Liver (tissue), 9 donors: ENCODE data around the gene GRK3. TPM values are rescaled to one million over a fixed set of nuclear protein-coding genes. Genes with fewer than 3 reads are reported as not detected.

ENCODE experiments used
- DNase-seq: peaks from one replicate; pipeline ENCODE4 v3.0.0-alpha.2; 2017; ENCODE audit warnings: low spot score
- H3K27ac ChIP-seq, 2 donors: one replicate each; pipeline ENCODE4 v1.7.0; 2013; ENCODE audit warnings: inconsistent platforms in 2 of 2, low read length in 2 of 2, control low read depth in 1 of 2, low read depth in 1 of 2, mild to moderate bottlenecking in 1 of 2
- H3K27me3 ChIP-seq, 4 donors: one replicate each; pipeline versions ENCODE4 v1.6.1 to v1.7.0; 2013; ENCODE audit warnings: low read length in 3 of 4, inconsistent platforms in 1 of 4, mild to moderate bottlenecking in 1 of 4, moderate library complexity in 1 of 4; ENCODE audit not compliant: control insufficient read depth in 4 of 4, insufficient read depth in 4 of 4
- H3K36me3 ChIP-seq, 4 donors: one replicate each; pipeline versions ENCODE4 v1.6.1 to v1.7.0; 2013; ENCODE audit warnings: low read length in 3 of 4, mild to moderate bottlenecking in 3 of 4, low read depth in 1 of 4, moderate library complexity in 1 of 4; ENCODE audit not compliant: control insufficient read depth in 4 of 4, insufficient read depth in 3 of 4
- H3K4me1 ChIP-seq, 4 donors: one replicate each; pipeline versions ENCODE4 v1.6.1 to v1.7.0; 2013; ENCODE audit warnings: low read length in 3 of 4, mild to moderate bottlenecking in 3 of 4, moderate library complexity in 1 of 4; ENCODE audit not compliant: control insufficient read depth in 4 of 4, insufficient read depth in 4 of 4
- H3K4me3 ChIP-seq, 3 donors: one replicate each; pipeline versions ENCODE4 v1.6.1 to v1.7.0; 2013; ENCODE audit warnings: low read length in 3 of 3, control low read depth in 1 of 3, low read depth in 1 of 3, mild to moderate bottlenecking in 1 of 3
- H3K9ac ChIP-seq, 2 donors: one replicate each; pipeline ENCODE4 v1.7.0; 2013; ENCODE audit warnings: low read length in 2 of 2, mild to moderate bottlenecking in 2 of 2, moderate library complexity in 2 of 2, control low read depth in 1 of 2, low read depth in 1 of 2
- H3K9me3 ChIP-seq, 4 donors: one replicate each; pipeline versions ENCODE4 v1.6.1 to v1.7.0; 2013; ENCODE audit warnings: low read length in 3 of 4; ENCODE audit not compliant: control insufficient read depth in 4 of 4
- ATF3 ChIP-seq: IDR thresholded peaks from 2 replicates; pipeline ENCODE4 v1.6.1; 2016; ENCODE audit warnings: antibody characterized with exemption
- FOXA1 ChIP-seq: IDR thresholded peaks from 2 replicates; pipeline ENCODE4 v1.6.1; 2016; ENCODE audit warnings: antibody characterized with exemption
- FOXA2 ChIP-seq: IDR thresholded peaks from 2 replicates; pipeline ENCODE4 v1.6.1; 2016; ENCODE audit warnings: antibody characterized with exemption
- GABPA ChIP-seq, 2 donors: IDR thresholded peaks in 1 of 2; conservative IDR thresholded peaks in 1 of 2; 2 replicates each; pipeline ENCODE4 v1.6.1; 2016; ENCODE audit warnings: antibody characterized with exemption in 2 of 2, mild to moderate bottlenecking in 1 of 2, moderate library complexity in 1 of 2
- HNF4A ChIP-seq, 2 donors: conservative IDR thresholded peaks; 2 replicates each; pipeline ENCODE4 v1.6.1; 2016; ENCODE audit warnings: antibody characterized with exemption in 2 of 2, mild to moderate bottlenecking in 2 of 2
- HNF4G ChIP-seq: IDR thresholded peaks from 2 replicates; pipeline ENCODE4 v1.6.1; 2016; ENCODE audit warnings: antibody characterized with exemption
- MAX ChIP-seq: IDR thresholded peaks from 2 replicates; pipeline ENCODE4 v1.6.1; 2016; ENCODE audit warnings: antibody characterized with exemption
- NR2F2 ChIP-seq: IDR thresholded peaks from 2 replicates; pipeline ENCODE4 v1.6.1; 2016; ENCODE audit warnings: antibody characterized with exemption
- RAD21 ChIP-seq, 2 donors: IDR thresholded peaks; 2 replicates each; pipeline ENCODE4 v1.6.1; 2016; ENCODE audit warnings: antibody characterized with exemption in 2 of 2, mild to moderate bottlenecking in 2 of 2
- REST ChIP-seq: IDR thresholded peaks from 2 replicates; pipeline ENCODE4 v1.6.1; 2016; ENCODE audit warnings: antibody characterized with exemption, mild to moderate bottlenecking
- RXRA ChIP-seq, 2 donors: IDR thresholded peaks; 2 replicates each; pipeline ENCODE4 v1.6.1; 2017 to 2018; ENCODE audit warnings: antibody characterized with exemption in 2 of 2, mild to moderate bottlenecking in 1 of 2
- SP1 ChIP-seq: IDR thresholded peaks from 2 replicates; pipeline ENCODE4 v1.6.1; 2018; ENCODE audit warnings: antibody characterized with exemption, mild to moderate bottlenecking
- TAF1 ChIP-seq: conservative IDR thresholded peaks from 2 replicates; pipeline ENCODE4 v1.6.1; 2016; ENCODE audit warnings: antibody characterized with exemption, mild to moderate bottlenecking
- YY1 ChIP-seq: IDR thresholded peaks from 2 replicates; pipeline ENCODE4 v1.6.1; 2016; ENCODE audit warnings: antibody characterized with exemption, mild to moderate bottlenecking
- WGBS: extraction: QIAGEN DNeasy Blood & Tissue Kit; methylation state at CpG from one replicate; pipeline ENCODE4 v1.1.7; 2013; 5-methylcytosine and 5-hydroxymethylcytosine counted together
- polyA plus RNA-seq, 2 donors: library from polyadenylated mRNA; stranded (reverse) in 1 of 2; unstranded in 1 of 2; fragments of 200-250 nt in 1 of 2; fragments of >200 nt in 1 of 2; fragmentation: Nextera tagmentation in 1 of 2; extraction: Ambion mirVana in 1 of 2; gene quantifications; one replicate each; pipeline versions ENCODE4 v1.2.1 to v1.2.3, GENCODE V29; 2013 to 2015
- total RNA-seq, 2 donors: library from RNA; depleted of rRNA; stranded (reverse); fragments of >200 nt; gene quantifications; one replicate each; pipeline ENCODE4 v1.2.3, GENCODE V29; 2014
- donor health status: healthy.
- donor health status: healthy.
- donor health status: healthy.
- donor health status: healthy.
- donor health status: healthy.

The GRK3 gene
- total and polyA plus RNA-seq, 4 donors = 0.79 to 6.5 (median 2.4) TPM

DNA sequence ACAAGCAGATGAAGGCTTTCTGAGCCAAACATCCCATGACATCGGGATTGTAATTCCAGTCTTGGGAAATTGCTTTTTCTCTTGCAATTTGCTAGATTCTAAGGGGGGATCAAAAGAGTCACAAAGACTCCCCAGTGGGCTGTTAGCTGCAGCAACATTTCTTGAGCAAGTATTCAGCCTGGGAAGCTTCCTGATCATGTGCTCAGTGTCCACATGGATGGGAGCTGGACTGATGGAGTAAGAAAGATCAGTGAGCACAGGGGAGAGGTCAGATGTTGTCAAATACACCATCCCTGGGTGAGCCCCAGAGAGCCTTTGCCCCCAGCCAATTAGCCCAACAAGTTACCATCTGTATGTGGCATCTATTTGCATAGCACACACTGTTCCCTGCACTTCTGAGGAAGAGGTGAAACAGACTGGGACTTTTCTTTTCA lies 10.2 kb upstream of the GRK3 start:
- no peaks in the 10 kb centered on the region for H3K4me1 ChIP-seq
- H3K4me3 ChIP-seq = no peak overlapping the region
- no peak for DNase-seq
- H3K36me3 ChIP-seq = no peaks in the 10 kb centered on the region
- peaks cover 0 to 5% (median under 1%) of the 10 kb centered on the region in 4 donors for H3K9me3 ChIP-seq
- WGBS = 77% methylated on average over 1 of the region's 1 CpG
- TF ChIP-seq SP1 = peak; percentile 10
- no peak for TF ChIP-seq RAD21 (IDR thresholded peaks at IDR 0.05)
- no peak overlapping the region for H3K27ac ChIP-seq
- no peak overlapping the region for H3K9ac ChIP-seq
- H3K27me3 ChIP-seq = no peaks in the 10 kb centered on the region

GRCh38 chr22:25554689-25555088 lies 9.8 kb upstream of the GRK3 start:
- TF ChIP-seq RXRA (IDR thresholded peaks at IDR 0.05) = peak in 1 of 2 donors; percentile 19
- TF ChIP-seq NR2F2 = peak; percentile 81
- no peak for TF ChIP-seq FOXA1

DNA sequence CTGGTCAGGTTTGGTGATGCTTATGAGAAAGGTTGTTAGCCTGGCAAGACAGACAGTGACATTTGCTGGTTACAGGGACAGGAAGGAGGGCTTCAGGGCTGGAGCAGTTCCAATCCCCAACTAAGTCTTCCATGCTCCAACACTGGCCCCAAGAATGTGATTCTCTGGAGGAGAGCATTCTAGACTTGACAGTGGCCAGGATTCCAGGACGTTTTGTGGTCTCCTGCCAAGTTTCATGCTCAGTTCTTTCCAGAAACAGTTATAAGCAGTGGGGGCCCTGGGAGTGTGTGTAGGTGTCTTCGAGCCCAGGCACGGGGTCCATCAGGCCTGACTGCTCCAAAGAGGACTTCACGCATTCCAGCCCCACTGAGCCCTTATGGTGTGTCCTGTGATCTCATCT lies 8.9 kb upstream of the GRK3 start:
- no peak for TF ChIP-seq RXRA (IDR thresholded peaks at IDR 0.05)
- TF ChIP-seq RAD21 (IDR thresholded peaks at IDR 0.05) = no peak
- no peak for TF ChIP-seq ATF3
- no peak for TF ChIP-seq MAX
- no peak for TF ChIP-seq HNF4A (conservative IDR thresholded peaks at IDR 0.05)
- TF ChIP-seq FOXA2 = no peak
- no peak for TF ChIP-seq TAF1
- TF ChIP-seq REST = no peak
- TF ChIP-seq NR2F2 = no peak
- TF ChIP-seq GABPA (IDR thresholded peaks at IDR 0.05 in 1 of 2, conservative IDR thresholded peaks at IDR 0.05 in 1 of 2) = no peak
- TF ChIP-seq HNF4G = no peak
- no peak for TF ChIP-seq YY1
- H3K4me1 ChIP-seq = no peaks in the 10 kb centered on the region
- no peak for DNase-seq
- no peak overlapping the region for H3K9ac ChIP-seq
- H3K4me3 ChIP-seq = no peak overlapping the region
- H3K9me3 ChIP-seq = peaks cover 0 to 5% (median under 1%) of the 10 kb centered on the region in 4 donors
- H3K27me3 ChIP-seq = no peaks in the 10 kb centered on the region
- 80% methylated on average over 4 of the region's 4 CpGs for WGBS
- no peaks in the 10 kb centered on the region for H3K36me3 ChIP-seq
- no peak overlapping the region for H3K27ac ChIP-seq

More at GRCh38 chr22:25554689-25555088, 9.8 kb upstream of the GRK3 start:
- H3K9me3 ChIP-seq = peaks cover 0 to 5% (median under 1%) of the 10 kb centered on the region in 4 donors
- H3K4me3 ChIP-seq = no peak overlapping the region
- WGBS = 29% methylated on average over 2 of the region's 2 CpGs
- no peak overlapping the region for H3K9ac ChIP-seq
- H3K4me1 ChIP-seq = no peaks in the 10 kb centered on the region
- no peak overlapping the region for H3K27ac ChIP-seq
- H3K27me3 ChIP-seq = no peaks in the 10 kb centered on the region
- no peak for DNase-seq
- no peaks in the 10 kb centered on the region for H3K36me3 ChIP-seq
